ENCODE data around the gene SIGLEC11.

DNA sequence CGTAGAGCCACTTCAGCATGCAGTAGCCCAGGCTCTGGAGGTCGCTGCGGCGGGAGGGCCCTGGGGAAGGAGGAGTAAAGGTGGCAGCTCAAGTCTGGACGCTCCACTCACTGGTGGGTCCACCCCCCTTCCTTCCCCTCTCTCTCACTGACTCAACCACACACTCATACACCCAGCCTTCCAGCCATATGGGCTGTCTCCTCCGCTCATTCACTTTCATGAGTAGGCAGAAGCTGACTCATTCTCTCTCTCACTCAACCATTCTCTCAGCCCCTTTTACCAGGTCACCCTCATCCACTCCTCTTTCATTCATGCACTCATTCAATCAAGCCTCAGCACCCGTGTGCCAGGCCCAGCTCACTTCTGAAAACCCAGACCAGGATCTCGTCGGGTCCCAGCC, 27.5 kb upstream of the SIGLEC11 start:
- TF ChIP-seq POLR2AphosphoS5 (IDR thresholded peaks at IDR 0.05) = no peak
- TF ChIP-seq, protein P1, sequence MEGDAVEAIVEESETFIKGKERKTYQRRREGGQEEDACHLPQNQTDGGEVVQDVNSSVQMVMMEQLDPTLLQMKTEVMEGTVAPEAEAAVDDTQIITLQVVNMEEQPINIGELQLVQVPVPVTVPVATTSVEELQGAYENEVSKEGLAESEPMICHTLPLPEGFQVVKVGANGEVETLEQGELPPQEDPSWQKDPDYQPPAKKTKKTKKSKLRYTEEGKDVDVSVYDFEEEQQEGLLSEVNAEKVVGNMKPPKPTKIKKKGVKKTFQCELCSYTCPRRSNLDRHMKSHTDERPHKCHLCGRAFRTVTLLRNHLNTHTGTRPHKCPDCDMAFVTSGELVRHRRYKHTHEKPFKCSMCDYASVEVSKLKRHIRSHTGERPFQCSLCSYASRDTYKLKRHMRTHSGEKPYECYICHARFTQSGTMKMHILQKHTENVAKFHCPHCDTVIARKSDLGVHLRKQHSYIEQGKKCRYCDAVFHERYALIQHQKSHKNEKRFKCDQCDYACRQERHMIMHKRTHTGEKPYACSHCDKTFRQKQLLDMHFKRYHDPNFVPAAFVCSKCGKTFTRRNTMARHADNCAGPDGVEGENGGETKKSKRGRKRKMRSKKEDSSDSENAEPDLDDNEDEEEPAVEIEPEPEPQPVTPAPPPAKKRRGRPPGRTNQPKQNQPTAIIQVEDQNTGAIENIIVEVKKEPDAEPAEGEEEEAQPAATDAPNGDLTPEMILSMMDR (IDR thresholded peaks at IDR 0.05) = no peak
- TF ChIP-seq EP300 (IDR thresholded peaks at IDR 0.05; ENCODE audit: low read depth) = no peak
- TF ChIP-seq POLR2A (IDR thresholded peaks at IDR 0.05) = no peak
